ENCODE results near the gene MB.
A peak's percentile ranks its signal among the peaks of the same experiment; 100 is the strongest.

MB gene

DNA sequence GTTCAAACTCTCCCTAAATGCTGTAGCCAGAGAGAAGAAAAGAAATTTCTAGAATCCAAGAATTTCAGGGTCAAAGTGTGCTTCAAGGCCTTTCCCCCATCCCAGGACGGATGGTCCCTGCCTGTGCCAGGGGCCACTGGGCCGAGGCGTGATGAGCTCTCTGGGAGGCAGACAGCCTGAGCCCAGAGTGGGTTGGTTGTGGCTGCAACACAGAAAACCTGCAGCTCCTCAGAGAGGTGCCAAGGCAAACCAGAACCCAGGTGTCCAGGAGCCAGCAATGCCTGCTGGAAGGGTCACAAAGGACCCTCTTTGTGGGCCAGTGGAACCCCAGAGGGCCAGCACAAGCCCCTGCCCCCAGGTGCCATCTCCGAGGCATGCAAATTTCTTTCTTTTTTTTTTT lies 28.5 kb upstream of the MB start:
- TF ChIP-seq FOXP2 (optimal IDR thresholded peaks at IDR 0.05; ENCODE audit: control extremely low read depth, extremely low read length, insufficient read depth), result no peak
- TF ChIP-seq POLR2AphosphoS5 (IDR thresholded peaks at IDR 0.05; ENCODE audit: borderline replicate concordance, low read depth, low read length), result no peak
- TF ChIP-seq EZH2 (IDR thresholded peaks at IDR 0.05), result no peak
- H3K36me3 ChIP-seq (ENCODE audit: insufficient read depth, low read length), result no peaks in the 10 kb centered on the region
- no peaks in the 10 kb centered on the region for H3K9me3 ChIP-seq (ENCODE audit: low read depth, low read length)
- H3K27ac ChIP-seq, result no peak overlapping the region
- H3K9ac ChIP-seq (ENCODE audit: insufficient read length), result no peak overlapping the region
- no peak overlapping the region for H3K4me3 ChIP-seq
- DNase-seq (ENCODE audit: low read depth, low spot score), result no peak

- H3K27ac ChIP-seq, result no peak overlapping the region
- H3K9me3 ChIP-seq (ENCODE audit: low read depth, low read length), result no peaks in the 10 kb centered on the region
- H3K36me3 ChIP-seq (ENCODE audit: insufficient read depth, low read length), result no peaks in the 10 kb centered on the region
- DNase-seq (ENCODE audit: low read depth, low spot score), result no peak
- H3K4me3 ChIP-seq, result no peak overlapping the region
- no peak overlapping the region for H3K9ac ChIP-seq (ENCODE audit: insufficient read length)
- TF ChIP-seq FOXP2 (optimal IDR thresholded peaks at IDR 0.05; ENCODE audit: control extremely low read depth, extremely low read length, insufficient read depth), result no peak
- TF ChIP-seq POLR2AphosphoS5 (IDR thresholded peaks at IDR 0.05; ENCODE audit: borderline replicate concordance, low read depth, low read length), result no peak
- no peak for TF ChIP-seq EZH2 (IDR thresholded peaks at IDR 0.05)
Observed at GRCh38 chr22:35643991-35644390, 26.9 kb upstream of the MB start.

DNA sequence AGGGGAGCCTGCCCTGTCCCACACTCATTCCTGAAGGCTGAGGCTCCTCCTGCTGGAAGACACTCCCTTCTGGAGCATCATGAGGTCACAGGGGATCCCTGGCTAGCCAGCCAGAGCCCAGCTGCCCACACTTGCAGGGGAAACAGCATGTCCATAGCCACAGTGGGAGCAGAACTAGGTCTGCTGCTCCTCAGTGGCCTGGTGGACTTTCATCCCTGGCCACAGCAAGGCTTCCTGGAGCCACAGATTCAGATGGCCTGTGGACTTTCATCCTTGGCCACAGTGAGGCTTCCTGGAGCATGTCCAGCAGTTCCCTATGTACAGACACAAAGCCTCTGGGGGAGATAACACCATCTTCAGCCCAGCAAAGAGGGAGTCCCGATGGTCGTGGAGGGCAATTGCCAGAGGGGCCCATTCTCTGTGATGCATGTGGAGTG lies 25.2 kb upstream of the MB start:
- no peak overlapping the region for H3K27ac ChIP-seq
- no peaks in the 10 kb centered on the region for H3K36me3 ChIP-seq (ENCODE audit: insufficient read depth, low read length)
- no peak overlapping the region for H3K9ac ChIP-seq (ENCODE audit: insufficient read length)
- TF ChIP-seq EZH2 (IDR thresholded peaks at IDR 0.05), result no peak
- no peak for TF ChIP-seq FOXP2 (optimal IDR thresholded peaks at IDR 0.05; ENCODE audit: control extremely low read depth, extremely low read length, insufficient read depth)
- no peak for TF ChIP-seq POLR2AphosphoS5 (IDR thresholded peaks at IDR 0.05; ENCODE audit: borderline replicate concordance, low read depth, low read length)
- H3K9me3 ChIP-seq (ENCODE audit: low read depth, low read length), result no peaks in the 10 kb centered on the region
- H3K4me3 ChIP-seq, result no peak overlapping the region
- no peak for DNase-seq (ENCODE audit: low read depth, low spot score)

DNA sequence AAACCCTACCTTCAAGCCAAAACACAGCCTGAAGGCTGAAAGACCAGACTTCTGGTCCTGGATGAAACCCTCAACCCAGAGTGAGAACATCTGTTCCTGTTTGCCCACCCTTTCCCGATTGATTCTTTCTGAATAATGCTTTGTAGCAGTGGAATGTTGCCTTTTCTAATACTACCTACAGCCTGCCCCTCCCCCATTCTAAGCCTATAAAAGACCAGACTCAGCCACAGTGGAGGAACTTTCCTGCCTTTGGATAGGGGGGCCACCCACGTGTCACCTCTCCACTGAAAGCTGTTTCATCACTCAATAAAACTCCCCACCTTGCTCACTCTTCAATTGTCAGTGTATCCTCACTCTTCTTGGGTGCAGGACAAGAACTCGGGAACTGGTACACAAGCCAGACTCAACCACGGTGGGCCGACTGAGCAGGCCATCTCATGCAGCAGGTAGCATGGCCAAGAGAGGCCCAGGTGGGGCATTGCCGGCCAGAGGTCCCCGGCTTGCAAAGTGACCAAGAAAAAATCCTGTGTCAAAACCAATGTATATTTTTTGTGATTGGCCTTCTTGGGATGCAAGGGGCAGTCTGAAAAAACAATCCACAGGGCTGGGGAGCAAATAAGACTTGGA lies 24.5 kb upstream of the MB start:
- H3K36me3 ChIP-seq (ENCODE audit: insufficient read depth, low read length), result no peaks in the 10 kb centered on the region
- no peak for DNase-seq (ENCODE audit: low read depth, low spot score)
- H3K9me3 ChIP-seq (ENCODE audit: low read depth, low read length), result no peaks in the 10 kb centered on the region
- no peak overlapping the region for H3K9ac ChIP-seq (ENCODE audit: insufficient read length)
- no peak overlapping the region for H3K27ac ChIP-seq
- TF ChIP-seq EZH2 (IDR thresholded peaks at IDR 0.05), result no peak
- TF ChIP-seq FOXP2 (optimal IDR thresholded peaks at IDR 0.05; ENCODE audit: control extremely low read depth, extremely low read length, insufficient read depth), result no peak
- TF ChIP-seq POLR2AphosphoS5 (IDR thresholded peaks at IDR 0.05; ENCODE audit: borderline replicate concordance, low read depth, low read length), result no peak
- no peak overlapping the region for H3K4me3 ChIP-seq

DNA sequence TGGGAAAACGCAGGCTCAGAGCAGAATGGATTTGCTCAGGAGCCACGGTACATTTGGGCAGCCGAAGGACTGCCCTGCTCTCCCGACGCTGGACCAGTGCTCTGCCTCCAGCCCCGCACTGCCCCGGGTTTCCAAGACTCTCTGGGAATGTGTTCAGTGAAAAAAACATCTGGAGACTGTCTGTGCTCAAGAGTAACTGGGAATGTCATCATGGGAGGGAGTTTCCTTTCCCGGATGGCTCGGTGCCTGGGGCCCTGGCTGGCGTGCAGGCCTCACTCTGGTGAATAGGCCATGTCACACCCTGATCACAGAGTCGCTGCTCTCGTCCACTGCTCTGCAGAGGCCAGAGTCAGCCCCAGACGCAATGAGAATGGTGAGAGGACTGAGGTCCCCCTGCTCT lies 21.3 kb upstream of the MB start:
- Histone ChIP-seq H3K9me3 (ENCODE audit: low read depth, low read length) (no peaks in the 10 kb centered on the region), H3K4me3 (no peak overlapping the region), H3K27ac (peak overlapping the region; percentile 30; the same call in 1 of the 2 replicates), H3K36me3 (ENCODE audit: insufficient read depth, low read length) (no peaks in the 10 kb centered on the region), H3K9ac (ENCODE audit: insufficient read length) (peak overlapping the region; percentile 39)
- no peak for DNase-seq (ENCODE audit: low read depth, low spot score)
- TF ChIP-seq POLR2AphosphoS5 (IDR thresholded peaks at IDR 0.05; ENCODE audit: borderline replicate concordance, low read depth, low read length) (no peak), EZH2 (IDR thresholded peaks at IDR 0.05) (no peak), FOXP2 (optimal IDR thresholded peaks at IDR 0.05; ENCODE audit: control extremely low read depth, extremely low read length, insufficient read depth) (no peak)

DNA sequence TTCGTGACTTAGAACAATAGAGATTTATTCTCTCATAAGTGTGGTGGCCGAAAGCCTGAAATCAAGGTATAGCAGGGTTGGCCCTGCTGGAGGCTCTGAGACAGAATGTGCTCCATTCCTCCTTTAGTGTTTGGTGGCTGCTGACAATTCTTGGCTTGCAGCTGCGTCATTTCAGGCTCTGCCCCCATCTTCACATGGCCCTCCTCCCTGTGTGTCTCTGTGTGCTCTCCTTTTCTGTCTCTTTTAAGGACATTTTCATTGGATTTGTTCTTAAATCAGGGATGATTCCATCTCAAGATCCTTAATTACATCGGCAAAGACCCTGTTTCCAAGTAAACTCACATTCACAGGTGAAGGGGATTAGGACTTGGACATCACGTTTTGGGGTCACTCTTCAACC lies 20.9 kb upstream of the MB start:
- peak overlapping the region; percentile 39 for H3K9ac ChIP-seq (ENCODE audit: insufficient read length)
- no peaks in the 10 kb centered on the region for H3K9me3 ChIP-seq (ENCODE audit: low read depth, low read length)
- H3K4me3 ChIP-seq, result no peak overlapping the region
- DNase-seq (ENCODE audit: low read depth, low spot score), result no peak
- no peak for TF ChIP-seq POLR2AphosphoS5 (IDR thresholded peaks at IDR 0.05; ENCODE audit: borderline replicate concordance, low read depth, low read length)
- no peak for TF ChIP-seq EZH2 (IDR thresholded peaks at IDR 0.05)
- TF ChIP-seq FOXP2 (optimal IDR thresholded peaks at IDR 0.05; ENCODE audit: control extremely low read depth, extremely low read length, insufficient read depth), result no peak
- H3K27ac ChIP-seq, result peak overlapping the region; percentile 30; the same call in 1 of the 2 replicates
- H3K36me3 ChIP-seq (ENCODE audit: insufficient read depth, low read length), result no peaks in the 10 kb centered on the region

- Histone ChIP-seq H3K9me3 (ENCODE audit: low read depth, low read length) (no peaks in the 10 kb centered on the region), H3K4me3 (no peak overlapping the region), H3K9ac (ENCODE audit: insufficient read length) (no peak overlapping the region), H3K36me3 (ENCODE audit: insufficient read depth, low read length) (no peaks in the 10 kb centered on the region), H3K27ac (no peak overlapping the region)
- no peak for TF ChIP-seq POLR2AphosphoS5 (IDR thresholded peaks at IDR 0.05; ENCODE audit: borderline replicate concordance, low read depth, low read length)
- TF ChIP-seq FOXP2 (optimal IDR thresholded peaks at IDR 0.05; ENCODE audit: control extremely low read depth, extremely low read length, insufficient read depth), result no peak
- TF ChIP-seq EZH2 (IDR thresholded peaks at IDR 0.05), result no peak
- no peak for DNase-seq (ENCODE audit: low read depth, low spot score)
Observed at GRCh38 chr22:35637254-35637653, 20.1 kb upstream of the MB start.

GRCh38 chr22:35634943-35635540 lies 17.9 kb upstream of the MB start:
- no peak overlapping the region for H3K9ac ChIP-seq (ENCODE audit: insufficient read length)
- DNase-seq (ENCODE audit: low read depth, low spot score), result no peak
- TF ChIP-seq POLR2AphosphoS5 (IDR thresholded peaks at IDR 0.05; ENCODE audit: borderline replicate concordance, low read depth, low read length) (no peak), FOXP2 (optimal IDR thresholded peaks at IDR 0.05; ENCODE audit: control extremely low read depth, extremely low read length, insufficient read depth) (no peak), EZH2 (IDR thresholded peaks at IDR 0.05) (no peak)
- no peaks in the 10 kb centered on the region for H3K9me3 ChIP-seq (ENCODE audit: low read depth, low read length)
- no peaks in the 10 kb centered on the region for H3K36me3 ChIP-seq (ENCODE audit: insufficient read depth, low read length)
- H3K4me3 ChIP-seq, result no peak overlapping the region
- H3K27ac ChIP-seq, result no peak overlapping the region

Data from SK-N-MC (cell line).